Suprapubic skin (tissue), 3 donors: ENCODE measurements around the gene RYR1.

Experiments used
- CTCF ChIP-seq, 2 donors: fragments of 200-600 bp in 1 of 2; fragments of 450-650 bp in 1 of 2; sonication (generic) in 1 of 2; IDR thresholded peaks; one replicate each; pipeline ENCODE4 v1.5.1; 2016 to 2019; ENCODE audit warnings: antibody characterized with exemption in 2 of 2, mild to moderate bottlenecking in 1 of 2, moderate library complexity in 1 of 2
- EP300 ChIP-seq: sonication (generic); formaldehyde crosslinking; IDR thresholded peaks from one replicate; pipeline ENCODE4 v1.6.1; 2017; ENCODE audit warnings: antibody characterized with exemption
- POLR2A ChIP-seq, 2 donors: fragments of 450-650 bp; IDR thresholded peaks; one replicate each; pipeline ENCODE4 v1.6.1; 2017; ENCODE audit warnings: antibody characterized with exemption in 2 of 2, mild to moderate bottlenecking in 2 of 2, moderate library complexity in 2 of 2

GRCh38 chr19:38475176-38475575 is 41.7 kb downstream of the RYR1 start:
- TF ChIP-seq CTCF (IDR thresholded peaks at IDR 0.05) (no peak), POLR2A (IDR thresholded peaks at IDR 0.05) (no peak), EP300 (no peak)
